ENCODE results near the gene IRAK1BP1. TPM values are rescaled to one million over a fixed set of nuclear protein-coding genes. Genes with fewer than 3 reads are reported as not detected.
"Not testable (repeated sequence)": the region's sequence is repeated elsewhere in the genome, so short reads cannot be mapped to it uniquely, and the experiment has no call there.

The IRAK1BP1 gene
- total and polyA plus RNA-seq, 8 donors: 5.1 to 17.0 (median 14.8) TPM

- Histone ChIP-seq H3K4me3 (peak overlapping the region; percentile 79), H3K27me3 (no peaks in the 10 kb centered on the region), H3K9me3 (no peaks in the 10 kb centered on the region), H3K4me1 (peaks cover 0 to 9% of the 10 kb centered on the region in 2 donors), H3K27ac (peak overlapping the region; percentile 76 to 81), H3K36me3 (no peaks in the 10 kb centered on the region)
- no peak for TF ChIP-seq CTCF (IDR thresholded peaks at IDR 0.05)
- ATAC-seq (peak; percentile 48), DNase-seq (peak in 2 of 4 donors; percentile 9 to 15)
- intact Hi-C loops (cut with DNase I): no loop called here
These were observed 765 bp downstream of the IRAK1BP1 start for GRCh38 chr6:78868116-78868515.

- H3K27me3 ChIP-seq: no peaks in the 10 kb centered on the region
- intact Hi-C loops (cut with DNase I): no loop called here
- TF ChIP-seq CTCF (IDR thresholded peaks at IDR 0.05): no peak
- H3K4me3 ChIP-seq: no peak overlapping the region
- peaks cover 0 to 9% of the 10 kb centered on the region in 2 donors for H3K36me3 ChIP-seq
- no peaks in the 10 kb centered on the region for H3K4me1 ChIP-seq
- DNase-seq (no peak), ATAC-seq (no peak)
- H3K9me3 ChIP-seq: peaks cover 0 to 6% of the 10 kb centered on the region in 2 donors
- H3K27ac ChIP-seq: no peak overlapping the region
These were observed 8.2 kb downstream of the IRAK1BP1 start for GRCh38 chr6:78875505-78875904.

GRCh38 chr6:78883651-78884050 is 16.3 kb downstream of the IRAK1BP1 start:
- Histone ChIP-seq H3K4me1 (no peaks in the 10 kb centered on the region), H3K36me3 (no peaks in the 10 kb centered on the region), H3K9me3 (no peaks in the 10 kb centered on the region), H3K4me3 (no peak overlapping the region), H3K27me3 (no peaks in the 10 kb centered on the region), H3K27ac (no peak overlapping the region)
- DNase-seq: no peak
- intact Hi-C loops (cut with DNase I): no loop called here
- no peak for TF ChIP-seq CTCF (IDR thresholded peaks at IDR 0.05)
- no peak for ATAC-seq

- DNase-seq; intact Hi-C loops (cut with DNase I); ATAC-seq; H3K4me1 ChIP-seq; H3K27me3 ChIP-seq; H3K4me3 ChIP-seq; H3K36me3 ChIP-seq; H3K9me3 ChIP-seq; H3K27ac ChIP-seq: not testable (repeated sequence)
These were observed 22.6 kb downstream of the IRAK1BP1 start for GRCh38 chr6:78889901-78890300.

- no peak for ATAC-seq
- Histone ChIP-seq H3K9me3 (no peaks in the 10 kb centered on the region), H3K27me3 (no peaks in the 10 kb centered on the region), H3K4me3 (no peak overlapping the region), H3K27ac (no peak overlapping the region), H3K4me1 (no peaks in the 10 kb centered on the region), H3K36me3 (no peaks in the 10 kb centered on the region)
- intact Hi-C loops (cut with DNase I): no loop called here
- TF ChIP-seq CTCF (IDR thresholded peaks at IDR 0.05): no peak
- DNase-seq: no peak
These were observed 28.9 kb downstream of the IRAK1BP1 start for GRCh38 chr6:78896227-78896626.

GRCh38 chr6:78908621-78909020 is 41.3 kb downstream of the IRAK1BP1 start:
- no peaks in the 10 kb centered on the region for H3K9me3 ChIP-seq
- H3K27ac ChIP-seq: no peak overlapping the region
- H3K4me3 ChIP-seq: no peak overlapping the region
- peaks cover 4 to 21% of the 10 kb centered on the region in 2 donors for H3K4me1 ChIP-seq
- no peak for ATAC-seq
- intact Hi-C loops (cut with DNase I): no loop called here
- DNase-seq: no peak
- no peaks in the 10 kb centered on the region for H3K36me3 ChIP-seq
- H3K27me3 ChIP-seq: peaks cover 0 to 16% of the 10 kb centered on the region in 2 donors
- TF ChIP-seq CTCF (IDR thresholded peaks at IDR 0.05): no peak
